Right cardiac atrium (tissue), 5 donors: Measurements from ENCODE around the gene LCN12. TPM values are rescaled to one million over a fixed set of nuclear protein-coding genes. Genes with fewer than 3 reads are reported as not detected.

Experiments
- polyA plus RNA-seq: library from polyadenylated mRNA; stranded (reverse); fragments of 200-250 nt; gene quantifications from one replicate; pipeline ENCODE4 v1.2.3, GENCODE V29; 2013
- total RNA-seq, 4 donors: library from RNA; stranded (reverse); fragmentation: NEBNext Ultra II Directional; extraction: Animal tissue kit (Norgen Biotek cat#: 25700); gene quantifications; one replicate each; pipeline ENCODE4 v1.2.1, GENCODE V29; 2021
- donor health status: healthy with polysubstance abuse.
- donor health status: DM: no; HTN: yes; CAD: no.
- donor health status: DM: no; HTN: no; CAD: no.
- donor health status: DM: no; HTN: yes; CAD: no; lungs with severe emphysema.
- donor health status: DM: yes; HTN: yes; CAD: no.

LCN12 gene
- total and polyA plus RNA-seq, 5 donors: 7.0 to 21.2 (median 10.6) TPM

Other genes starting within 250 kb of the LCN12 start
Only the 30 nearest of the 33 such genes appear.
- gene LCN10, start 209.3 kb upstream of the LCN12 start, total RNA-seq: 10 to 100 TPM in 1 of 4 donors, 1 to 10 TPM in 3; 4.5 to 14.1 (median 7.7) TPM
- gene LCN10, start 209.3 kb upstream of the LCN12 start, polyA plus RNA-seq: 14.7 TPM
- 10 to 100 TPM in 3 of 4 donors, 1 to 10 TPM in 1; 8.3 to 22.8 (median 16.9) TPM for gene LCN6, start 203.7 kb upstream of the LCN12 start, total RNA-seq
- gene LCN6, start 203.7 kb upstream of the LCN12 start, polyA plus RNA-seq: 41.0 TPM
- not detected for gene LCN8, start 194.0 kb upstream of the LCN12 start, total RNA-seq
- not detected for gene LCN8, start 194.0 kb upstream of the LCN12 start, polyA plus RNA-seq
- 1 to 10 TPM in 2 of 4 donors, under 1 TPM in 2; 0.32 to 1.3 (median 0.87) TPM for gene LCN15, start 187.8 kb upstream of the LCN12 start, total RNA-seq
- 2.1 TPM for gene LCN15, start 187.8 kb upstream of the LCN12 start, polyA plus RNA-seq
- 100 to 1,000 TPM in 2 of 4 donors, 10 to 100 TPM in 2; 73.6 to 115 (median 100) TPM for gene TMEM141, start 160.9 kb upstream of the LCN12 start, total RNA-seq
- 158 TPM for gene TMEM141, start 160.9 kb upstream of the LCN12 start, polyA plus RNA-seq
- 1 to 10 TPM; 2.0 to 5.0 (median 2.6) TPM for gene CCDC183, start 155.9 kb upstream of the LCN12 start, total RNA-seq
- 3.8 TPM for gene CCDC183, start 155.9 kb upstream of the LCN12 start, polyA plus RNA-seq
- 10 to 100 TPM; 67.3 to 73.6 (median 71.6) TPM for gene RABL6, start 144.3 kb upstream of the LCN12 start, total RNA-seq
- 87.2 TPM for gene RABL6, start 144.3 kb upstream of the LCN12 start, polyA plus RNA-seq
- 10 to 100 TPM in 1 of 4 donors, 1 to 10 TPM in 3; 4.4 to 11.5 (median 8.0) TPM for gene AJM1, start 109.8 kb upstream of the LCN12 start, total RNA-seq
- 4.3 TPM for gene AJM1, start 109.8 kb upstream of the LCN12 start, polyA plus RNA-seq
- 100 to 1,000 TPM; 176 to 227 (median 203) TPM for gene PHPT1, start 102.9 kb upstream of the LCN12 start, total RNA-seq
- 329 TPM for gene PHPT1, start 102.9 kb upstream of the LCN12 start, polyA plus RNA-seq
- 10 to 100 TPM in 1 of 4 donors, 1 to 10 TPM in 3; 3.0 to 10.8 (median 5.8) TPM for gene MAMDC4, start 99.9 kb upstream of the LCN12 start, total RNA-seq
- gene MAMDC4, start 99.9 kb upstream of the LCN12 start, polyA plus RNA-seq: 5.2 TPM
- 100 to 1,000 TPM; 279 to 331 (median 301) TPM for gene EDF1, start 86.0 kb upstream of the LCN12 start, total RNA-seq
- 417 TPM for gene EDF1, start 86.0 kb upstream of the LCN12 start, polyA plus RNA-seq
- 10 to 100 TPM in 1 of 4 donors, 1 to 10 TPM in 3; 6.1 to 10.2 (median 8.6) TPM for gene TRAF2, start 65.8 kb upstream of the LCN12 start, total RNA-seq
- 6.7 TPM for gene TRAF2, start 65.8 kb upstream of the LCN12 start, polyA plus RNA-seq
- gene FBXW5, start 7.5 kb upstream of the LCN12 start, total RNA-seq: 100 to 1,000 TPM; 108 to 139 (median 120) TPM
- gene FBXW5, start 7.5 kb upstream of the LCN12 start, polyA plus RNA-seq: 150 TPM
- 1 to 10 TPM; 1.0 to 1.8 (median 1.4) TPM for gene C8G, start 7.0 kb upstream of the LCN12 start, total RNA-seq
- 1.4 TPM for gene C8G, start 7.0 kb upstream of the LCN12 start, polyA plus RNA-seq
- gene PTGDS, start 25.2 kb downstream of the LCN12 start, total RNA-seq: 1,000 to 10,000 TPM; 3,127 to 5,556 (median 4,402) TPM
- gene PTGDS, start 25.2 kb downstream of the LCN12 start, polyA plus RNA-seq: 6,981 TPM
- 10 to 100 TPM in 2 of 4 donors, 1 to 10 TPM in 2; 4.3 to 16.7 (median 9.7) TPM for gene LCNL1, start 30.7 kb downstream of the LCN12 start, total RNA-seq
- 2.4 TPM for gene LCNL1, start 30.7 kb downstream of the LCN12 start, polyA plus RNA-seq
- gene PAXX, start 40.1 kb downstream of the LCN12 start, total RNA-seq: 10 to 100 TPM; 24.8 to 30.4 (median 27.6) TPM
- 44.5 TPM for gene PAXX, start 40.1 kb downstream of the LCN12 start, polyA plus RNA-seq
- 1 to 10 TPM; 2.8 to 6.2 (median 4.8) TPM for gene CLIC3, start 44.3 kb downstream of the LCN12 start, total RNA-seq
- gene CLIC3, start 44.3 kb downstream of the LCN12 start, polyA plus RNA-seq: 6.2 TPM
- 10 to 100 TPM; 32.2 to 42.4 (median 39.3) TPM for gene ABCA2, start 76.0 kb downstream of the LCN12 start, total RNA-seq
- 40.4 TPM for gene ABCA2, start 76.0 kb downstream of the LCN12 start, polyA plus RNA-seq
- under 1 TPM in 3 of 4 donors, not detected in 1; 0.09 to 0.24 (median 0.20) TPM for gene FUT7, start 79.8 kb downstream of the LCN12 start, total RNA-seq
- gene FUT7, start 79.8 kb downstream of the LCN12 start, polyA plus RNA-seq: 0.07 TPM
- gene NPDC1, start 93.9 kb downstream of the LCN12 start, total RNA-seq: 10 to 100 TPM; 68.3 to 81.0 (median 71.4) TPM
- 69.7 TPM for gene NPDC1, start 93.9 kb downstream of the LCN12 start, polyA plus RNA-seq
- 1 to 10 TPM in 3 of 4 donors, under 1 TPM in 1; 0.92 to 2.9 (median 1.4) TPM for gene ENTPD2, start 101.8 kb downstream of the LCN12 start, total RNA-seq
- 2.1 TPM for gene ENTPD2, start 101.8 kb downstream of the LCN12 start, polyA plus RNA-seq
- gene SAPCD2, start 118.3 kb downstream of the LCN12 start, total RNA-seq: under 1 TPM; 0.08 to 0.63 (median 0.28) TPM
- gene SAPCD2, start 118.3 kb downstream of the LCN12 start, polyA plus RNA-seq: 0.18 TPM
- 10 to 100 TPM in 3 of 4 donors, 1 to 10 TPM in 1; 9.8 to 14.0 (median 12.4) TPM for gene UAP1L1, start 125.2 kb downstream of the LCN12 start, total RNA-seq
- gene UAP1L1, start 125.2 kb downstream of the LCN12 start, polyA plus RNA-seq: 10.1 TPM
- 10 to 100 TPM; 23.9 to 31.3 (median 28.1) TPM for gene MAN1B1, start 134.7 kb downstream of the LCN12 start, total RNA-seq
- 24.8 TPM for gene MAN1B1, start 134.7 kb downstream of the LCN12 start, polyA plus RNA-seq
- 100 to 1,000 TPM; 211 to 288 (median 239) TPM for gene DPP7, start 162.5 kb downstream of the LCN12 start, total RNA-seq
- 252 TPM for gene DPP7, start 162.5 kb downstream of the LCN12 start, polyA plus RNA-seq
- gene GRIN1, start 186.9 kb downstream of the LCN12 start, total RNA-seq: under 1 TPM in 1 of 4 donors, not detected in 3; 0.08 TPM
- gene GRIN1, start 186.9 kb downstream of the LCN12 start, polyA plus RNA-seq: 0.09 TPM
- gene LRRC26, start 217.8 kb downstream of the LCN12 start, total RNA-seq: not detected
- not detected for gene LRRC26, start 217.8 kb downstream of the LCN12 start, polyA plus RNA-seq
- not detected for gene TMEM210, start 219.8 kb downstream of the LCN12 start, total RNA-seq
- not detected for gene TMEM210, start 219.8 kb downstream of the LCN12 start, polyA plus RNA-seq
- gene ANAPC2, start 236.3 kb downstream of the LCN12 start, total RNA-seq: 10 to 100 TPM; 31.9 to 45.7 (median 37.4) TPM
- gene ANAPC2, start 236.3 kb downstream of the LCN12 start, polyA plus RNA-seq: 26.6 TPM